ENCODE data around the gene CDCA3.

Gene CDCA3

GRCh38 chr12:6830999-6831398 is 20.1 kb downstream of the CDCA3 start:
- TF ChIP-seq CTCF (IDR thresholded peaks at IDR 0.05) = no peak
- H3K27ac ChIP-seq = no peak overlapping the region
- H3K36me3 ChIP-seq = no peaks in the 10 kb centered on the region
- no peaks in the 10 kb centered on the region for H3K9me3 ChIP-seq
- peaks cover 23 to 24% of the 10 kb centered on the region in 2 experiments for H3K4me1 ChIP-seq (ENCODE audit: control insufficient read depth in 1 of 2, insufficient read depth in 1 of 2, low read depth in 1 of 2, low read length in 1 of 2)
- no peak overlapping the region for H3K4me3 ChIP-seq (ENCODE audit: low read depth in 1 of 2, low read length in 1 of 2)
- peaks cover 51% of the 10 kb centered on the region for H3K27me3 ChIP-seq

GRCh38 chr12:6830286-6830890 is 20.7 kb downstream of the CDCA3 start:
- no peaks in the 10 kb centered on the region for H3K36me3 ChIP-seq
- no peak overlapping the region for H3K27ac ChIP-seq
- TF ChIP-seq CTCF (IDR thresholded peaks at IDR 0.05) = no peak
- peaks cover 21% of the 10 kb centered on the region in 2 experiments for H3K4me1 ChIP-seq (ENCODE audit: control insufficient read depth in 1 of 2, insufficient read depth in 1 of 2, low read depth in 1 of 2, low read length in 1 of 2)
- H3K4me3 ChIP-seq (ENCODE audit: low read depth in 1 of 2, low read length in 1 of 2) = no peak overlapping the region
- H3K9me3 ChIP-seq = no peaks in the 10 kb centered on the region
- H3K27me3 ChIP-seq = peaks cover 57% of the 10 kb centered on the region

GRCh38 chr12:6829536-6830220 is 21.4 kb downstream of the CDCA3 start:
- H3K4me3 ChIP-seq (ENCODE audit: low read depth in 1 of 2, low read length in 1 of 2) = peak overlapping the region; percentile 61 to 88
- H3K4me1 ChIP-seq (ENCODE audit: control insufficient read depth in 1 of 2, insufficient read depth in 1 of 2, low read depth in 1 of 2, low read length in 1 of 2) = peaks cover 21 to 22% of the 10 kb centered on the region in 2 experiments
- no peaks in the 10 kb centered on the region for H3K36me3 ChIP-seq
- no peaks in the 10 kb centered on the region for H3K9me3 ChIP-seq
- no peak overlapping the region for H3K27ac ChIP-seq
- no peak for TF ChIP-seq CTCF (IDR thresholded peaks at IDR 0.05)
- H3K27me3 ChIP-seq = peaks cover 64% of the 10 kb centered on the region

- no peaks in the 10 kb centered on the region for H3K36me3 ChIP-seq
- peaks cover 21 to 22% of the 10 kb centered on the region in 2 experiments for H3K4me1 ChIP-seq (ENCODE audit: control insufficient read depth in 1 of 2, insufficient read depth in 1 of 2, low read depth in 1 of 2, low read length in 1 of 2)
- TF ChIP-seq CTCF (IDR thresholded peaks at IDR 0.05) = no peak
- H3K9me3 ChIP-seq = no peaks in the 10 kb centered on the region
- peaks cover 66% of the 10 kb centered on the region for H3K27me3 ChIP-seq
- peak overlapping the region; percentile 61 to 88 for H3K4me3 ChIP-seq (ENCODE audit: low read depth in 1 of 2, low read length in 1 of 2)
- no peak overlapping the region for H3K27ac ChIP-seq
Observed at GRCh38 chr12:6828781-6829535, 22.1 kb downstream of the CDCA3 start.

GRCh38 chr12:6827982-6828780 is 22.9 kb downstream of the CDCA3 start, which contains the start of gene P3H3:
TSS of gene P3H3 (plus strand) at chr12:6828407. CDS start at chr12:6828441, 34 bp downstream.
- peak within 1 kb of the TSS; percentile 61 to 88 for H3K4me3 ChIP-seq (ENCODE audit: low read depth in 1 of 2, low read length in 1 of 2)
- peaks cover 21 to 22% of the 10 kb centered on the region in 2 experiments for H3K4me1 ChIP-seq (ENCODE audit: control insufficient read depth in 1 of 2, insufficient read depth in 1 of 2, low read depth in 1 of 2, low read length in 1 of 2)
- H3K36me3 ChIP-seq = no peaks in the 10 kb centered on the region
- H3K27me3 ChIP-seq = peaks cover 74% of the 10 kb centered on the region
- no peak for TF ChIP-seq CTCF (IDR thresholded peaks at IDR 0.05)
- no peaks in the 10 kb centered on the region for H3K9me3 ChIP-seq
- no peak within 1 kb of the TSS for H3K27ac ChIP-seq
